RWPE1 (cell line): ENCODE measurements around the gene TRPM1.

Source experiments
- CTCF ChIA-PET: fragments of 350-600 bp; sonication (Branson Sonifier 250); formaldehyde crosslinking; extraction: SDS; loops from one replicate; lab custom pipeline; 2021; lab: Yijun Ruan, JAX
- POLR2A ChIA-PET: fragments of 400-600 bp; formaldehyde crosslinking; extraction: SDS; loops from one replicate; lab custom pipeline; 2020; ENCODE audit warnings: antibody characterized with exemption; ENCODE audit not compliant: low non-redundant PET; lab: Yijun Ruan, JAX
- DNase-seq: peaks from one replicate; pipeline ENCODE4 v3.0.0; 2012; ENCODE audit warnings: low spot score
- H3K27ac ChIP-seq: fragments of 450-650 bp; 2 replicates; pipeline ENCODE4 v1.5.1; 2017
- CTCF ChIP-seq: fragments of 450-650 bp; conservative IDR thresholded peaks from 2 replicates; pipeline ENCODE4 v1.5.1; 2017; ENCODE audit warnings: low read depth, mild to moderate bottlenecking

TRPM1 gene

GRCh38 chr15:31101262-31102038 lies at the start of gene TRPM1:
TRPM1 (minus strand) TSS chr15:31101725; CDS start chr15:31081355, 20,370 bp downstream.
- POLR2A ChIA-PET = no interaction called here
- TF ChIP-seq CTCF = no peak
- no peak for DNase-seq
- H3K27ac ChIP-seq = no peak within 1 kb of the TSS
- CTCF ChIA-PET = interaction anchor here (0.6 to 1.8 kb wide), 3 partner anchors 11 to 305 kb away, joined by 3 to 10 read pairs (median 3); no protein-coding TSS in a partner anchor

GRCh38 chr15:31150732-31151231 lies 49.3 kb upstream of the TRPM1 start:
- peak; percentile 57 for DNase-seq
- POLR2A ChIA-PET = no interaction called here
- TF ChIP-seq CTCF = no peak

GRCh38 chr15:31149987-31150386 lies 48.5 kb upstream of the TRPM1 start:
- CTCF ChIA-PET = no interaction called here
- POLR2A ChIA-PET = no interaction called here

More at GRCh38 chr15:31150732-31151231, 49.3 kb upstream of the TRPM1 start:
- CTCF ChIA-PET = interaction anchor here (1.0 kb wide), 1 partner anchor 21 kb away, joined by 3 read pairs; no protein-coding TSS in a partner anchor
- H3K27ac ChIP-seq = peak overlapping the region; percentile 35; the same call in 1 of the 2 replicates

GRCh38 chr15:31149088-31149505 lies 47.6 kb upstream of the TRPM1 start:
- TF ChIP-seq CTCF = no peak
- H3K27ac ChIP-seq = no peak overlapping the region
- CTCF ChIA-PET = no interaction called here
- POLR2A ChIA-PET = no interaction called here
- DNase-seq = no peak

More at GRCh38 chr15:31149987-31150386, 48.5 kb upstream of the TRPM1 start:
- DNase-seq = no peak
- TF ChIP-seq CTCF = no peak
- no peak overlapping the region for H3K27ac ChIP-seq

GRCh38 chr15:31148297-31149087 lies 47.0 kb upstream of the TRPM1 start:
- TF ChIP-seq CTCF = no peak
- CTCF ChIA-PET = no interaction called here
- POLR2A ChIA-PET = no interaction called here
- H3K27ac ChIP-seq = no peak overlapping the region
- DNase-seq = no peak

GRCh38 chr15:31147944-31148296 lies 46.4 kb upstream of the TRPM1 start:
- ChIA-PET POLR2A (no interaction called here), CTCF (no interaction called here)
- H3K27ac ChIP-seq = no peak overlapping the region
- no peak for DNase-seq
- no peak for TF ChIP-seq CTCF
